NCI-H146 treated with DMSO at 0.1 percent for 48 hours (cell line): Measurements from ENCODE around the gene DAAM1.

Source experiments
- DNase-seq: peaks from one replicate; lab custom pipeline; 2025; ENCODE audit not compliant: unreplicated experiment; lab: John Stamatoyannopoulos, UW

Gene DAAM1

DNA sequence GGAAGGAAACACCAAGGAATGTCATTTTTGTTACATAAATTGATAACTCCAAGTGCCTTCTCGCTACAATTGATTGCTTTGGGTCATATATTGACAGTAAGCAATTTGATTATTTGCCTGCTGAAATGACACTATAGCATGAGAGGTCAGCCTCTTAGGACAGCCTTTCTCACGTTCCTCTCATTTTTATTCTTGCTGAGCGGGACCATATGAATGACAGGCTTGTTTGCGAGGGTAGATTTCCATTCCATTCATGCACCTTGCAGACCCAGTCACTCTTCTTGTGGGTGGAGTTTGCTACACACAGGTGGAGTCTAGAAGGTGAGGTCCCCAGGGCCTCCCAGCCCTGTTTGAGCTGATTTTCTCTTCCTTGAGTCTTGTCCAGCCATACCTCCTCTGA is 27.3 kb downstream of the DAAM1 start:
- no peak for DNase-seq

DNA sequence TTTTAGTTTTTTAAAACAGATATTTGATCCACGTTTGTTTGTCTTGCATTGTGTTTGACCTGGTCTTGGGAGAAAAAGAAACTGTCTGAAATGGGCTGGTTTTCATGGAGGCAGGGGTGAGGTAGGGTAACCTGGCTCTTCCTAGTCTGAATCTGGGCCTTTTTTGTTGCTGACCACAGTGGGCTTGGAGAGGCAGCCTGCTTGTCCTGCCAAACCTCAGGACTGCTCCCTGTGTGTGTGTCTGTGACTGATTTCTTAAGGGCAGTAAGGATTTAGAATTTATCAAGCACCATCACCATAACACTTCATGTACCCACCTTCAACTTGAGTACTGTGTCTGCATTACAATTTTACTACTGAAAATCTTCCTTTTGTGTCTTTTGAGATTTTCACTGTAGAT is 28.5 kb downstream of the DAAM1 start:
- DNase-seq, result no peak

DNA sequence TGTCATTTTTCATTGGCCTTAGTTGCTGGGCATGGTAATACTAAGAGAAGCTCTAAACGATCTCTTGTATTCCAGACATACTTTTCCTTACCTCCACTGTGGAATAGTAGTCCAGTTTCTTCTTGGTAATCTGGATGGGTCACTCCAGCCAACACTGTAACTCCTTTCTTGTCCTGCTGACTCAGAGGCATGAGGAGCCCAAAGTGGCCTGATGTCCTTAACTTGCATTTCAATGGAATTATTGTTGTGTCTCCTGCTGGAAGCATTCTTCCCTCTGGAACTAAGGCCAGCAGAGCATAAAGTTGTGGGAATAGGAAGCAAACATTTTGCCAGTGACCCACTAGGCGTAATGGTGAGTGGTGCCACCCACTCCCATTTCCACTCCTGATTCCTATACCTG is 33.1 kb downstream of the DAAM1 start:
- DNase-seq, result no peak

DNA sequence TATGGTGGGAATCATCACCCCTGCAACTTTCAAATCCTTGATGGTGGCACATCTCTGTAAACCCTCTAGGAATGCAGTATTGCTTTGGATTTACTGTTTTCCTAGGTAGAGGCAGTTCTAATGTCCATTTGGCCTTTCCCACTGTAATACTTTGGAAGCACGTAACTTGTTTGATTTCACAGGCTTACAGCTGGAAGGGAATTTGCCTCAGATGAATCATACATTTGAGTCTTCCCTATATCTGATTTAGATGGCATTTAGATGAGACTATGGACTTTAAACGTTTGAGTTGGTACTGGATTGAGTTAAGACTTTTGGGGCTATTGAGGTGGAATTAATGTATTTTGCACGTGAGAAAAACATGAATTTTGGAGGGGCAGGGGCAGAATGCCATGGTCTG is 35.9 kb downstream of the DAAM1 start:
- no peak for DNase-seq

DNA sequence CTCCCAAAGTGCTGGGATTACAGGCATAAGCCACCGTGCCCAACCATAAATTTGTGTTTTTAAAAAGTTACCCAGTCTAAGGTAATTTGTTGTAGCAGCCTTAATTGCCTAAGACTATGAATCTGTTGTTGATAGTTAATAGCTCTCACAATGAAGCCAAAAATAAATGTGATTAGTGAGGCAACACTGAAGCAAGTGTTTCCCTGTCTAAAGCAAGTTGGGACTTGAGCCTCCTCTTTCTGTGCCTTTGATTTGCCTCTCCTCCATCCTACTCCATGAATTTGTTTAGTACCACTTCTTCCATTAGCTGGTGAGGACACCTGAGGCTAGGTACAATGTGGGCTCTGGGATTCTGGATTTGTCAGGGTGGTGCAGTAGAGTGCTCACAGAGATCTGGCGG is 36.8 kb downstream of the DAAM1 start:
- no peak for DNase-seq

GRCh38 chr14:59228421-59228820 is 40.0 kb downstream of the DAAM1 start:
- DNase-seq, result no peak

DNA sequence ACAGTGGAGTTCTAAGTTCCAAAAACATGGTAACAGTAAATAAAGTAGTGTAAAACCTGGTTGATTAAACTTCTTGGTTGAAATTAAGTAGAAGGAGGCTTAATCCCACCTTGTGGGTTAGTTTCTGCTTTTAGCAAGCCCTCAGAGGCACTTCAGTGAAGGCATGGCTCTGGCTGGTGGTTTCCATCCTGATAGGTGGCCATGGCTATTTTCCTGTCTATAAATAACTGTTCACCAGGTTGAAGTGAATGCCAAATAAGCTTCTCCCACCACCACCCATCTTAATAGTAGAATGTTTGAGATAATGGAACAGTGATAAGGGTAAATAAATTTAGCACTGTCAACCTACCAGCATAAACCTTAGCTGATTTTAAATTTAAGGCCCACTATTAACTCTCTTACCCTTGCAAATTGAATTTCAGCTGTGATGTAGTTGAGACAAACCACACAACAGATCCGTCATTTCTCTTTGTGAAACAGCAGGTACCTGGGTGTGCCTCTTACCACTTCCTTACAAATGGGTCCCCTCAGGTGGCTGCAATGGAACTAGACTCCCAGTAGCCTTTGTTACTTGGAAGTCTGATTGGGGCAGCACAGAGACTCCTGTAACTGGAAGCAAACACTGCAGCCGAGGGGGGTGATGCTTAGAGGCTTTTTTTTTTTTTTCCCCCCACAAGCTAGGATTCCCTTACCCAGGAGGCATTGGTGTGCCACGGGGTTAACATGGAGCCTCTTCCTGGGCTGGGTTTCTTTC is 41.4 kb downstream of the DAAM1 start:
- no peak for DNase-seq

GRCh38 chr14:59236195-59236594 is 47.7 kb downstream of the DAAM1 start:
- DNase-seq, result no peak

GRCh38 chr14:59238216-59238615 is 49.7 kb downstream of the DAAM1 start:
- no peak for DNase-seq

DNA sequence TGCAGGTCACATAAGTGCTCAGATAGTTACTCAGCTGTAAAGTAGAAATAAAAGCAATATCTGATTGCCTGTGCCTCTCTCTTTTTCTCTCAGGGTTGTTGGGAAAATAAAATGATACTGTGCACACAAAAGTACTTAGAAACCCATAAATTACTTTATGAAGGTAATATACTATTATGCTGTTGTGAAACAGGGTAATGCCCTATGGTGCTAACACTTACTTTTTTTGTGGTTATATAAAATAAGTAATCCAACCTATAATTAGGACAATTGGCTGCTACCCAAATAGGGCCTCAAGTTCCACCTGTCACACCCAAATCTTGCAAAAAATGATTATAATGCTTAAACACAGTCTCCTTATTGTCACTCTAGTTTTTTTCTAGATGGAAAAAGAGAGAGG is 50.6 kb downstream of the DAAM1 start:
- no peak for DNase-seq

DNA sequence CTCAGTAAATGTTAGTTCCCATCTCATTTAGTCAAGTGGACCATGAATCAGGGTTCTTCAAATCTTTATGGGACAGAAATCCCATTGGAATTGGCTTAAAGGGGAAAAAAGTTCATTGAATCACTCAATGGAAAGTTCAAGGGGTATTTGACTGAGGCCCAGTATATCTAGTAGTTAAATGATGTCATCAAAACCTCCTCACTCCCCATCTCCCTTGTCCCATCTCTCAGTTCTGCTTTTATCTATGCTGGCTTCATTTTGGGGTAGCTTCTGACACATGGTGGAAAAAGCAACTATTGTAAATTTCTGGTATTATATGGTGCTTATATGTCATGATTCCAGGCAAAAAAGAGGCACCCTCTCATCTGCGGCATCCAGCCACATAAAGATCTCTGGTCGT is 51.9 kb downstream of the DAAM1 start:
- DNase-seq, result no peak

- DNase-seq, result no peak
Measured at GRCh38 chr14:59241121-59241520, 52.7 kb downstream of the DAAM1 start.

GRCh38 chr14:59243174-59243573 is 54.7 kb downstream of the DAAM1 start:
- DNase-seq, result no peak

GRCh38 chr14:59244581-59244980 is 56.1 kb downstream of the DAAM1 start:
- no peak for DNase-seq

DNA sequence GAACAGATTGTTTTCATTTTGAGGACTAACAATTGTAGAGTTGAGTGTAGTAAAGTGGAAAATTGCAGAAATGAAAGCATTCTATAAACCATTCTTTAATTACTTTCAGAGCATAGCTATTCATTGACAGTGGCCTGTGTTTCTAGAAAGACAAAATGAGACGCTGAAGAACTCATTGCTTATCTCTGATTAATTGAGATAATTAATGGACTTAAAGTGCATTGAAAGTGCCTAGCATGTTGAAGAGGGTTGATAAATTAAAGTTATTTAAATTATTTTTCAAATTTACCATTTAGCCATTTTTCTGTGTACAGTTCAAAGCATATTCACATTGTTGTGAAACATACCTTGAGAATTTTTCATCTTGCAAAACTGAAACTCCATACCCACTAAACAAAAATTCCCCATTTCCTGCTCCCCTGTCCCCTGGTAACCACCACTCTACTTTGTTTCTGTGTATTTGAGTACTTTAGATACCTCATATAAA is 57.4 kb downstream of the DAAM1 start:
- DNase-seq, result no peak

DNA sequence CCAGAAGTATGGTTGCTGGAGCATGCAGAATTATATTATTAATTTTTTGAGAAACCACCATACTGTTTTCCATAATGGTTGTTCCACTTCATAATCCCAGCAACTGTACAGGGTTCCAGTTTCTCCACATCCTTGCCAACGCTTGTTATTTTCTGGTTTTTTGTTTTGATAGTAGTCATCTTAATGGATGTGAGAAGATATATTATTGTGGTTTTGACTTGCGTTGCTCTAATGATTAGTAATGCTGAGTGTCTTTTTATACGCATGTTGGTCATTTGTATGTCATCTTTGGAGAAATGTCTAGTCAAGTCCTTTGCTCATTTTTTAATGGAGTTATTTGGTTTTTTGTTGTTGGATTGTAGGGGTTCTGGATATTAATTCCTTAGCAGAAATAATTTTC is 58.1 kb downstream of the DAAM1 start:
- no peak for DNase-seq

DNA sequence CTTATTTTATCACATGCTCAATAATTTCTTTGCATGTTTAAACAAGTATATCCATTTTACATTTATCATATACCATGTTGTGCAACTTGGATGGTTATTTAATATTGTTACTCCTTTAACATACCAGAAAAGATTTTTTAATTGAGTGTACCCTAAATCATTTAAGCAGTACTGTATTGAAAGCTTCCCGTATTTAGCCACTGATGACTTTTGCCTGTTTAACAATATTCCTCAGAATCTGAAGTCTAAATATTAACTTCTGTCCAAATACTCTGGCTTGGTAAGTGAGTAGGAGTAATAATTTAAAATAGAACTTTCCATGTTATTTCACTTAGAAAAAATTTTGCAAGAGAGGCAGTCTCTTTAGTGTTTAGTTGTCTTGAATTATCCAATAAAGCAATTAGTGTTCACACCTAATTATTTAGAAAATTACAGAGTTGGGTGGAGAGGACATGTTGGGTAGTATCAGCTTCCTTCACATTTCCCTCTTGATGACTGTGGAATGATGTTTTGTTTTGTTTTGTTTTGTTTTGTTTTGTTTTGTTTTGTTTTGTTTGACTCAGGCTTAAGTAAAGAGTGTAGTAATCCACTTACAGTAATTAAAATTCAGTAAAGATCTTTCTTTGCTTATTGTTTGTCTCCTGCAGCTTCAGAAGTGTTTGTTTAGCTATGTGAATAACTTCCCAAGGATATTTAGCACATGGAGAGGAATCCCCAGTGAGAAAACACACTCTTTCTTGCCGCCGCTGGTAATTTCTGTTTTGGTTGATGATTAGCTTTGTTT is 59.5 kb downstream of the DAAM1 start:
- DNase-seq, result no peak

DNA sequence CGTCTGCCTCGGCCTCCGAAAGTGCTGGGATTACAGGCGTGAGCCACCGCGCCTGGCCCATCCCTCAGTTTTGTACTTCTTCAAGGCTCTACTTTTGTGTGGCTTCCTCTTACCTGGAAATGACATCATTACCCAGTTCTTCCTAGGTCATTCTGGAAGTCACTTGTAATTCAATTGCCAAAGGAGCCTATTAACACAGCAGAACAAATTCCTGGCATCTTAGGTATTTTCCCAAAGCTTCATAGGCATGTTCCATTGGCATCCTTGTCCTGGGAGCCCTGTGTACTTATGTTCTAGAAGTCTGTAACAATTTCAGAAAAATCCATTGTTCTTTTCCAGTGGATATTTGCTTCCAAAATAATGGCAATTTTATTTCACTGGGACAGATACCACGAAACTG is 60.6 kb downstream of the DAAM1 start:
- no peak for DNase-seq

DNA sequence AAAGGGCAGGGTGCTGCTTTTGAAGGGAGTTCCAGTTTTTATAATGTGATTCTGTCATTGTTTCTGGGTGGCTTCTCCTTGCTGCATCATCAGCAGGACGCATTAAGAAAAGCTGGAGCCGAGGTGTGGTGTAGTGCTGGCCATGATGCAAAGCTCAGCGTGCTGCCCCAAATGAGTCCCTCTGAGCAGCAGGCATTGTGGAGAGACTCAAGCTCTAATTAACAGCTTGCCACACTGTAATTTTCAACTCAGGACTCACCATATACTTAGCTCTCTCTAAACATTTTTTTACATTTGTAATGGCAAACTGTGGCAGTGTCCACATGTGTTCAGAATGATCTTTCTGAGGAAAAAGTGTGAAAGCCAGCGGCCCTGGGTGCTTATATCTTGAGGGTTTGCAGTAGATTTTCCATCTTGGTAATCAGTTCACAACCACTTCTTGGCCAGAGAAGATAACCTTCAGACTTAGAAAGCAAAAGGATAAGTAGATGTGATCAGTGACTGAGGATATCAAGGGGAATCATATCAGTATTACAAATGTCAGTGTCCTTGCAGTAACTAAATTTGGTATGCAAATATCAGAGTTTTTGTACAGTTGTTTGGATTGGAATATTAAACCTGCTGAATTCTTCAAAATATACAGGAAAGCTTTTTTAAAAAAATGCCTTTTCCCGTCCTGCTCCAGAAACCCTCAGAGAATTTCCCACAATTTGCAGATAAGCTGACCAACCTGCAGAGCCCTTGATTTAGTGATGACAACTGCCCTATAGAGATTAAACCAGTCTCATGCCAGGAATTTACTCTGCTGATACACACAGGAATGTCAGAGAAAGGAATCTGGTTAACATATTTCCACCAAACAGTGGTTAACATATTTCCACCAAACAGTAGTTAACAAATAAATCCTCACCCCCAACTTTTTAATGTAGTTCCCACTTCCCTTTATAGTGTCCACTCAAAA is 63.6 kb downstream of the DAAM1 start:
- no peak for DNase-seq

DNA sequence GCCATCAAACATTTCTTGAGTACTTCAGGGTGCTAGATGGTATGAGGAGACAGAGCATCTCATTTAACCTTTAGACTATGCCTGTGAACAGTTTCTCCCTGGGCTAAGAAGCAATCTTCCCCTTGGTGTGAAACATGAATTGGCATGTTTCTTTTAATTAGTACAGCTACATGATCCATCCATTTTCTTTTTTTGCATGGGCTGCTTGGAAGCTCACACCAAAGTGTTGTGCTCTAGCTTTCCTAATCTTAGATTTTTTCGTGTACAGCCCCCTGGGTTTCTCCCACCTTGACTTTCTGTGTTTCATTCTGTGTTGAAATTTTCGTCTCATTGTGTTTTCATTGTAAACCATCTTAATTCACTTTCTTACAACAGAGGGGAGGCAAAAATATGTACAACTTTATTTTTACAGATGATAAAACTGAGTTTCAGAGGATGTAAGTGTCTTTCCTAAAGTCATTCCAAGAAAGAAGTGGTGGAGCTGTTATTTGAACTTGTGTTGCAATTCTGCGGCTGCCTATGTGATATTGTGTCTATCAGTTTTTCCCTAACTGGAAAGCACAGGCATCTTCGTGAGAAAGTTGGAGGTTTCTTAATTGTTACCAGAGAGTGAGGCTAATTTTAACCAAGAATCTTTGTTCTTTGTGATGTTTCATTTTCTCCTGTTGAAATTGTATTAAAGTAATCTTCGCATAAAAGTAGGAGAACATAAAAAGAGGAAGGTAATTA is 64.5 kb downstream of the DAAM1 start:
- DNase-seq, result no peak

GRCh38 chr14:59253527-59253926 is 65.1 kb downstream of the DAAM1 start:
- DNase-seq, result no peak
